Fibroblast of lung (primary cell): Measurements from ENCODE around the gene WNK1. TPM values are rescaled to one million over a fixed set of nuclear protein-coding genes. Genes with fewer than 3 reads are reported as not detected.

ENCODE experiments used
- DNase-seq, 2 donors: peaks; one replicate each; pipeline versions ENCODE4 v3.0.0 to v3.0.0-alpha.2; 2010; ENCODE audit warnings: low read depth in 2 of 2
- H2AFZ ChIP-seq: 2 replicates; pipeline ENCODE4 v1.5.1; 2012; ENCODE audit warnings: low read length, control low read depth, inconsistent platforms
- H3K27ac ChIP-seq: 2 replicates; pipeline ENCODE4 v1.5.1; 2011; ENCODE audit warnings: low read length, control low read depth; ENCODE audit not compliant: insufficient read depth
- H3K27me3 ChIP-seq: 2 replicates; pipeline ENCODE4 v1.5.1; 2011; ENCODE audit warnings: mild to moderate bottlenecking, low read length; ENCODE audit not compliant: control insufficient read depth, insufficient read depth
- H3K36me3 ChIP-seq: 2 replicates; pipeline ENCODE4 v1.5.1; 2011; ENCODE audit warnings: low read length; ENCODE audit not compliant: control insufficient read depth, insufficient read depth
- H3K4me1 ChIP-seq: 2 replicates; pipeline ENCODE4 v1.5.1; 2011; ENCODE audit warnings: low read length; ENCODE audit not compliant: control insufficient read depth, insufficient read depth; ENCODE audit errors: extremely low read depth
- H3K4me2 ChIP-seq: 2 replicates; pipeline ENCODE4 v1.5.1; 2011; ENCODE audit warnings: low read length, control low read depth; ENCODE audit not compliant: insufficient read depth; ENCODE audit errors: extremely low read depth
- H3K4me3 ChIP-seq, 4 experiments: fragments of 200-600 bp in 1 of 4; sonication (generic) in 1 of 4; replicated peaks in 1 of 4; 2 replicates each; pipeline ENCODE4 v1.5.1; 2011 to 2016; ENCODE audit warnings: low read length in 4 of 4, low read depth in 3 of 4, mild to moderate bottlenecking in 3 of 4, control low read depth in 2 of 4, inconsistent platforms in 1 of 4, mixed read lengths in 1 of 4; ENCODE audit not compliant: insufficient read depth in 1 of 4; ENCODE audit errors: control extremely low read depth in 1 of 4
- H3K79me2 ChIP-seq: 2 replicates; pipeline ENCODE4 v1.5.1; 2012; ENCODE audit warnings: mild to moderate bottlenecking, low read length, inconsistent platforms; ENCODE audit not compliant: control insufficient read depth, insufficient read depth
- H3K9ac ChIP-seq: 2 replicates; pipeline ENCODE4 v1.5.1; 2011; ENCODE audit warnings: mild to moderate bottlenecking, low read length, control low read depth; ENCODE audit not compliant: insufficient read depth
- H3K9me3 ChIP-seq: 2 replicates; pipeline ENCODE4 v1.5.1; 2012; ENCODE audit warnings: low read depth, low read length; ENCODE audit not compliant: control insufficient read depth, insufficient read depth
- H4K20me1 ChIP-seq: 2 replicates; pipeline ENCODE4 v1.5.1; 2011; ENCODE audit warnings: low read length; ENCODE audit not compliant: control insufficient read depth, insufficient read depth; ENCODE audit errors: extremely low read depth
- EZH2 ChIP-seq: IDR thresholded peaks from 2 replicates; pipeline ENCODE4 v1.5.1; 2012; ENCODE audit warnings: low read length, control low read depth, mild to moderate bottlenecking; ENCODE audit errors: missing control alignments
- polyA plus RNA-seq, 2 donors: library from polyadenylated mRNA; depleted of rRNA in 1 of 2; stranded (reverse) in 1 of 2; unstranded in 1 of 2; fragments of >200 nt; gene quantifications; 2 replicates each; pipeline ENCODE4 v1.2.1, GENCODE V29; 2011 to 2012; ENCODE audit warnings: missing spikeins in 1 of 2
- total RNA-seq: library from RNA; depleted of rRNA; stranded (reverse); fragments of >200 nt; gene quantifications from 2 replicates; pipeline ENCODE4 v1.2.1, GENCODE V29; 2014
- TF ChIP-seq, protein P1 (sequence below), 2 donors: IDR thresholded peaks in 1 of 2; conservative IDR thresholded peaks in 1 of 2; 1 replicate in 1 of 2; 2 replicates in 1 of 2; pipeline ENCODE4 v1.5.1; 2011 to 2012; ENCODE audit warnings: low read length in 2 of 2, control low read depth in 1 of 2, inconsistent platforms in 1 of 2, low read depth in 1 of 2, mild to moderate bottlenecking in 1 of 2

WNK1 gene
- total and polyA plus RNA-seq, 2 donors (not counting 1 experiment from before 2014, with no cell fraction given): 38.5 to 130 TPM

DNA sequence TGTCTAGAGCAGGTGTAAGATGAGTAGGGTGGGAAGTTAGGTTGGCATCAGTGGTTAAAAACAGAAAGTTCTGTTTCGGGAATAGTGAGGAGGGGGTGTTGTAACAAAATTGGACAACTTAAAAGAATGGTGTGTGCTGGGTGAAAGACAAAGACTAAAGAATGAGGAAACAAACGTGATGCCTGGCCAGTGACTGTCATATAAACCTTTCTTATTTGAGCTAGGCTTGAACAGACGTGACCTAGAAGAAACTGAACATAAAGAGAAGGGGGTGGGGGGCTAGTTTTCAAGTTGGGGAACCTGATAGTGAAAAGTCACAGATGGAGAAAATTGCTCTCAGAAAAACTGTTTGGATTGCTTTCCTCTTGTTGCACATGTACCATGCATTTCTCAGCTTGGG lies 157.5 kb downstream of the WNK1 start:
- DNase-seq: no peak

DNA sequence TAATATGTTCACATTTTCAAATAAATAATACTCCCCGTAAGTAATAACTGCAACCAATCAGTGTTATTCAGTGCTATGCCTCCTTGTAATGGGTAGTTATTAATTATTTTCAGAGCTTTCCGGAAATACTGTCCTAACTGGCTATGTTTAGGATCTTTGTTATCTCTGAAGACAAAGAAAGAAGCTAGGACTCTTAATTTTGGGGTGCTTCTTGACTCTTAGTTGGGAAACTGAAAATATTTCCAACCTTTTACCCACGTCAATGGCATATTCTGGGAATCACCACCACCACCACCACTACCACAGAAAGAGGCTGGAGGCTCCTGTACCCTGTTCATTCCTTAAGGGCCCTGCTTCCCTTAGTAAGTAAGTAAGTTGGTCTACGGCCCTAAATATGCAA lies 158.0 kb downstream of the WNK1 start:
- Histone ChIP-seq H2AFZ (no peak overlapping the region), H3K36me3 (peaks cover 9% of the 10 kb centered on the region)

More for the DNA sequence above, 157.5 kb downstream of the WNK1 start:
- H3K4me2 ChIP-seq: no peak overlapping the region
- H4K20me1 ChIP-seq: no peaks in the 10 kb centered on the region
- no peak for TF ChIP-seq EZH2
- TF ChIP-seq, protein P1, sequence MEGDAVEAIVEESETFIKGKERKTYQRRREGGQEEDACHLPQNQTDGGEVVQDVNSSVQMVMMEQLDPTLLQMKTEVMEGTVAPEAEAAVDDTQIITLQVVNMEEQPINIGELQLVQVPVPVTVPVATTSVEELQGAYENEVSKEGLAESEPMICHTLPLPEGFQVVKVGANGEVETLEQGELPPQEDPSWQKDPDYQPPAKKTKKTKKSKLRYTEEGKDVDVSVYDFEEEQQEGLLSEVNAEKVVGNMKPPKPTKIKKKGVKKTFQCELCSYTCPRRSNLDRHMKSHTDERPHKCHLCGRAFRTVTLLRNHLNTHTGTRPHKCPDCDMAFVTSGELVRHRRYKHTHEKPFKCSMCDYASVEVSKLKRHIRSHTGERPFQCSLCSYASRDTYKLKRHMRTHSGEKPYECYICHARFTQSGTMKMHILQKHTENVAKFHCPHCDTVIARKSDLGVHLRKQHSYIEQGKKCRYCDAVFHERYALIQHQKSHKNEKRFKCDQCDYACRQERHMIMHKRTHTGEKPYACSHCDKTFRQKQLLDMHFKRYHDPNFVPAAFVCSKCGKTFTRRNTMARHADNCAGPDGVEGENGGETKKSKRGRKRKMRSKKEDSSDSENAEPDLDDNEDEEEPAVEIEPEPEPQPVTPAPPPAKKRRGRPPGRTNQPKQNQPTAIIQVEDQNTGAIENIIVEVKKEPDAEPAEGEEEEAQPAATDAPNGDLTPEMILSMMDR (conservative IDR thresholded peaks at IDR 0.05 in 1 of 2, IDR thresholded peaks at IDR 0.05 in 1 of 2; ENCODE audit: low read depth in 1 of 2, low read length in 2 of 2): no peak
- no peak overlapping the region for H3K27ac ChIP-seq
- H2AFZ ChIP-seq: no peak overlapping the region
- no peaks in the 10 kb centered on the region for H3K79me2 ChIP-seq
- no peaks in the 10 kb centered on the region for H3K4me1 ChIP-seq
- H3K27me3 ChIP-seq: no peaks in the 10 kb centered on the region
- H3K4me3 ChIP-seq: no peak overlapping the region
- no peak overlapping the region for H3K9ac ChIP-seq
- H3K9me3 ChIP-seq: no peaks in the 10 kb centered on the region
- peaks cover 9% of the 10 kb centered on the region for H3K36me3 ChIP-seq

DNA sequence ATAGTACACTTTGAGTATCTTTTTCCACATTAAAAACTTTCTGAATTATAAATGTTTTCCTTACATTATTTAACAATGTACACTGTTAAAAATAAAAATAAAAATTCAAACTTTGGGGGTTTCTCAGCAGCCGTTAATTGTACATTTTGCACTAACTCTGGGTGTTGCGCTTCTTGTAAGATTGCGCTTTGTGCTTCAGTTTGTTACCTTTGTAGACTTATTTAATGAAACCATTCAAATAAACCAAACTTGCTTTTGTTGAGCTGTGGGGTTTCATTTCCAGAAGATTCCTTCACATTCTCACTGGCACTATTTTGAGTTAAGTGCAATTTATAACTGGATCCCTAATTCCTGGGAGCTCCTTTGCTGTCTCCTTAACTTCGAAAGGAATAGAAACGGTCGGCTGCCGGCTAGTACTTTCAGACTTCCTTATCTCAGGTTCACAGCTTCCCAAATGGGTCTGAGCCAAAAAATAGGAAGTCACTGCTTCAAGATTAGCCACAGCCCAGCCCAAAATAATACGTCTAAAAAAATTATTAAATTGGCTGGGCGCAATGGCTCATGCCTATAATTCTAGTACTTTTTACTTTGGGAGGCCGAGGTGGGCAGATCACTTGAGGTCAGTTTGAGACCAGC lies 158.9 kb downstream of the WNK1 start:
- Histone ChIP-seq H4K20me1 (no peaks in the 10 kb centered on the region), H3K9ac (no peak overlapping the region), H3K36me3 (peaks cover 5% of the 10 kb centered on the region), H2AFZ (no peak overlapping the region), H3K4me2 (no peak overlapping the region), H3K27ac (no peak overlapping the region), H3K4me3 (no peak overlapping the region), H3K27me3 (no peaks in the 10 kb centered on the region), H3K4me1 (no peaks in the 10 kb centered on the region), H3K9me3 (no peaks in the 10 kb centered on the region), H3K79me2 (no peaks in the 10 kb centered on the region)
- no peak for DNase-seq
- TF ChIP-seq, protein P1 (conservative IDR thresholded peaks at IDR 0.05 in 1 of 2, IDR thresholded peaks at IDR 0.05 in 1 of 2; ENCODE audit: low read depth in 1 of 2, low read length in 2 of 2): no peak
- TF ChIP-seq EZH2: no peak

More for the DNA sequence above, 158.0 kb downstream of the WNK1 start:
- H3K27me3 ChIP-seq: no peaks in the 10 kb centered on the region
- H3K9me3 ChIP-seq: no peaks in the 10 kb centered on the region
- no peak overlapping the region for H3K9ac ChIP-seq
- no peak overlapping the region for H3K4me3 ChIP-seq
- H3K27ac ChIP-seq: no peak overlapping the region
- TF ChIP-seq EZH2: no peak
- TF ChIP-seq, protein P1 (conservative IDR thresholded peaks at IDR 0.05 in 1 of 2, IDR thresholded peaks at IDR 0.05 in 1 of 2; ENCODE audit: low read depth in 1 of 2, low read length in 2 of 2): no peak
- no peaks in the 10 kb centered on the region for H4K20me1 ChIP-seq
- no peak for DNase-seq
- no peaks in the 10 kb centered on the region for H3K4me1 ChIP-seq
- no peak overlapping the region for H3K4me2 ChIP-seq
- no peaks in the 10 kb centered on the region for H3K79me2 ChIP-seq
